Peyer's patch (tissue), 4 donors: ENCODE measurements around the gene MESP1.
A peak's percentile ranks its signal among the peaks of the same experiment; 100 is the strongest.

Experiments
- POLR2A ChIP-seq, 2 donors: fragments of 450-650 bp; IDR thresholded peaks; one replicate each; pipeline ENCODE4 v1.5.1; 2017; ENCODE audit warnings: antibody characterized with exemption in 2 of 2, mild to moderate bottlenecking in 2 of 2, moderate library complexity in 2 of 2
- TF ChIP-seq, protein P1 (sequence below), 6 experiments: fragments of 450-650 bp in 4 of 6; fragments of 200-600 bp in 2 of 6; sonication (generic) in 1 of 6; IDR thresholded peaks; one replicate each; pipeline ENCODE4 v1.5.1; 2017 to 2019; ENCODE audit warnings: antibody characterized with exemption in 6 of 6, mild to moderate bottlenecking in 3 of 6, moderate library complexity in 1 of 6

DNA sequence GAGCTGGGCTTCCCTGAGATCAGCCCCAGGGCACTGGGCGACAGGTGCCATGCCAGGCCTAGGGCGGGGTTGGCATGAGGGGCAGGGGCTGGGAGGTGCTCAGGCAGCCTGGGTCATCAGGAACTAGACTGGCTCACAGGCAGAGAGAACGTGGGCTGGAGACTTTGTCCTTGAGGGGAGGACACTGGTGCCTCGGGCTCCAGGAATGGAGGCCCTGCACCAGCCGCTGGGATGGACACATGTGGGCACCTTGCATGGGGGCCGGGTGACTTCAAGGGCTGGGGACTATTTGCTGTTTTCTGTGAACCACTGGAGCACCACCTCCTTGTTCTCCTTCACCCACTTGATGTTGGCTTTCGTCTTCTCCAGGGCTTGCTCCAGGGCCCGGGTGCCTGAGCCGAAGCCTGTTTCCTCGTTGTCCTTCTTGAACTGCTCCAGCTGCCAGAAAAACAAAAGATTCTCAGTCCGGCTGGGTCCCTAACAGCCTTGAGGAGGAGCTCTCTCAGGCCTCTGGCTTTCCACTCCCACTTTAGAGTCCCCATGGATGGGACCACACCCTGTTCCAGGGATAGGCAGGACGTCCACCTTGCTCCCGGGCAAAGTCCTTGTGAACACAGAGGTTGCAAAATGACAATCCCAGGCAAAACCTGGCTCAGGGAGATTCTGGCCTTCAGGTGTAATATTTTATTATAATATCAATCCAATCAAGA is 34.2 kb upstream of the MESP1 start:
- peak in 1 of 2 donors; percentile 67 for TF ChIP-seq POLR2A (IDR thresholded peaks at IDR 0.05)
- TF ChIP-seq, protein P1, sequence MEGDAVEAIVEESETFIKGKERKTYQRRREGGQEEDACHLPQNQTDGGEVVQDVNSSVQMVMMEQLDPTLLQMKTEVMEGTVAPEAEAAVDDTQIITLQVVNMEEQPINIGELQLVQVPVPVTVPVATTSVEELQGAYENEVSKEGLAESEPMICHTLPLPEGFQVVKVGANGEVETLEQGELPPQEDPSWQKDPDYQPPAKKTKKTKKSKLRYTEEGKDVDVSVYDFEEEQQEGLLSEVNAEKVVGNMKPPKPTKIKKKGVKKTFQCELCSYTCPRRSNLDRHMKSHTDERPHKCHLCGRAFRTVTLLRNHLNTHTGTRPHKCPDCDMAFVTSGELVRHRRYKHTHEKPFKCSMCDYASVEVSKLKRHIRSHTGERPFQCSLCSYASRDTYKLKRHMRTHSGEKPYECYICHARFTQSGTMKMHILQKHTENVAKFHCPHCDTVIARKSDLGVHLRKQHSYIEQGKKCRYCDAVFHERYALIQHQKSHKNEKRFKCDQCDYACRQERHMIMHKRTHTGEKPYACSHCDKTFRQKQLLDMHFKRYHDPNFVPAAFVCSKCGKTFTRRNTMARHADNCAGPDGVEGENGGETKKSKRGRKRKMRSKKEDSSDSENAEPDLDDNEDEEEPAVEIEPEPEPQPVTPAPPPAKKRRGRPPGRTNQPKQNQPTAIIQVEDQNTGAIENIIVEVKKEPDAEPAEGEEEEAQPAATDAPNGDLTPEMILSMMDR (IDR thresholded peaks at IDR 0.05): no peak
